ENCODE data around the gene EXTL1.

The EXTL1 gene

GRCh38 chr1:26075421-26076144 is 54.0 kb downstream of the EXTL1 start:
- no peak for DNase-seq

DNA sequence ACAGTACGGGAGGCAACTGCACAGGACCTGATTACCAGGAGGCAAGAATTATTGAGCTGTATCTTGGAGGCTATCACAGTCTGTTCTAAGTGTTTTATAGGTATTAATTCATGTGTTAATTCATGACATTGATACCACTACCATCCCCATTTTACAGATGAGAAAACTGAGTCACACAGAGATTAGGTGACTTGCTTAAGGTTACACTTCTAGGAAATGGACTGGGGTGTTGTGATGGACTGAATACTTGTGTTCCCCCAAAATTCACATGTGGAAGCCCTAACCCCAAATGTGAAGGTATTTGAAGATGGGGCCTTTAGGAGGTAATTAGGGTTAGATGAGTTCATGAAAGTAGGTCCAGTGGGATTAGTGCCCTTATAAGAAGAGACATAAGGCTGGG is 55.9 kb downstream of the EXTL1 start:
- no peak for DNase-seq

- DNase-seq: no peak
These were observed 57.0 kb downstream of the EXTL1 start for GRCh38 chr1:26078286-26079177.

DNA sequence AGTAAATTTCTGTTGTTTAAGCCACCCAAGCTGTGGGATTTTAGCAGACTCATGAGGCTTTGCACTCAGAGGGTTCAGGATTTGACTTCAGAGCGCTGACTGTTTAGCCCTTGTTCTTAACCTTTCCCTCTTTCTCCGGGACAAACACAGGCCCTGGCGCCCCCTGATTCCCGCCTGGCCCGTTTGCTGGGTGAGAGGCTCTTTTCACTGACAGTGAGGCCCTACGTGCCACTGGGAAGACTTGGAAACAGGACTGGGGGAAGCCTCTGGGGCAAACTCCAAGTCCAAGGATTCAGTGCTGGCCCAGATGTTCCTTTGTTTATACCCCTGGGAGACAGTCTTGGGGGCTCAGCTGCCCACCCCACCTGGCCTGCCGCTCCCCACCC is 57.6 kb downstream of the EXTL1 start:
- no peak for DNase-seq

DNA sequence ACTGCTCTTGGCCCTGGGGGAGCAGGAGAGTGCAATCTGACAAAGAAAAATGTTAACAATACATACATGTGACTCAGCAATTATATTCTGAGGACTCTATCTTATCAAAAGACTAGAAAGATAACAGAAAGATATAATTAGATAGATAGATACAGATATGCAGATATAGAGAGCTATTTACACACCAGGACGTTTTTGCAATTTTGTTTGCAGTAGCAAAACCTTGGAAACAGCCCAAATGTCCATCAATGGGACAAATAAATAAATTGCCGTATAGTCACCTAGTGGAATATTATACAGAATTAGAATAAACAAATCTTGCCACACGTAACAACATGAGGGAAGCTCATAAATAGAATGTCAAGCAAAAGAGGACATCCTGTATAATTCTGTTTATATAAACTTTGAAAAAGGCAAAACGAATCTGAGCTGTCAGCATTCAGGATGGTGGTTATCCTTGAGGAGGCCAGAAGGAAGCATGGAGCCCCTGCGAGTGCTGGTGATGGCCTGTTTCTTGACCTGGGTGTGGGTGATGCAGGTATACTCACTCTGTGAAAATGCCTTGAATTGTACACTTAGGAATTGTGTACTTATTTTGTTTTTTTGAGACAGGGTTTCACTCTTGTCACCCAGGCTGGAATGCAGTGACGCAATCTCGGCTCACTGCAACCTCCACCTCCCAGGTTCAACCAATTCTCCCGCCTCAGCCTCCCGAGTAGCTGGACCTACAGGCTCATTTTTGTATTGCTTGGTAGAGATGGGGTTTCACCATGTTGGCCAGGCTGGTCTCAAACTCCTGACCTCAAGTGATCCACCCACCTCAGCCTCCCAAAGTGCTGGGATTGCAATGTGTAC is 58.6 kb downstream of the EXTL1 start:
- no peak for DNase-seq

DNA sequence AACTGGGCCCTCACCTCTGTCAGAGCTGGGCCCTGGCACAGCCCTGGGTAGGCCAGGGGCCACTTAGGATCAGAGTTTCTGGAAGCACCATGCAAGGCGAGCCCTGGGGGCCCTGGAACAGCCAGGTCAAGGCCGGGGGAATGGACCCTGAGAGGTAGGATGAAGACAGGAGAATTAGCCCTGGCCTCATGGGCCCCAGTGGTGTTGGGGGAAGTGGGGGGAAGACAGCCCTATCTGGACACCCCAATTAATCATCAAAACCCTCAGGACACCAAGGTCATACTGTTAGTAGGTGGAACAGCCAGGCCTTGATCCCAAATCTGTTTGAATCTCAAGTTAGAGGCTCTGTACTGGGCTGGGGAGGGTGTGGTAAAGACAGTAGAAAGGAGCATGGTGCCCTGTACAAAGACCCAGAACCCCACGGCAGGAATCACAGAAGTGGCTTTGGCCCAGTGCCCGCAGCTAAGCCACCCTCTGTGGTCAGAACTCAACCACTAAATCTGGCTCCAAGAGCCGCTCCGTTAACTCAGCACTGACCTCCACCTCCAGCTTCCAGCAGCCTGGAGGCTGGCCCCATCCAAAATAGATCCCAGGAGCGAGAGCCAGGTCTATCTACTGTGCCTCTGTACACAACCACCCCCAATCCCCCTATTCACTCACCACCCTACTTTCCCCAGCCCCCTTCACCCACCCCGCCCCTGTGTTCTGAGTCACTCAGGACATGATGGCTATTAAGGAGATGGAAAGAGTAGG is 59.9 kb downstream of the EXTL1 start:
- DNase-seq: no peak

DNA sequence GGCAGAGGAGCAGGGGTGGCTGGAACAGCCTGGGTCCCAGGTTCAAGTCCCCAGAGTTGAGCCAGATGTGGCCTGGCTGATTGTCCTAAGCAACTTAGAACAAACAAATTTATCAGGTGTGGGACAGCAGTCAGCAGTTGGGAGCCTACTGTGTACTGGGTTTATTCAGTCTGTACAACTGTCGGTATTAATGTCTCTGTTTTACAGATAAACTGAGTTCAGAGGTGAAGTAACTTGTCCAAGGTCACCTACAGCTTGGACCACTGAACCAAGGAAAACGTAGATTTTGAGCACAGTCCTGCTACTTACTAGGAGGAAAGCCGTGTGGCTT is 60.4 kb downstream of the EXTL1 start:
- no peak for DNase-seq

GRCh38 chr1:26083208-26083607 is 61.6 kb downstream of the EXTL1 start:
- DNase-seq: no peak

DNA sequence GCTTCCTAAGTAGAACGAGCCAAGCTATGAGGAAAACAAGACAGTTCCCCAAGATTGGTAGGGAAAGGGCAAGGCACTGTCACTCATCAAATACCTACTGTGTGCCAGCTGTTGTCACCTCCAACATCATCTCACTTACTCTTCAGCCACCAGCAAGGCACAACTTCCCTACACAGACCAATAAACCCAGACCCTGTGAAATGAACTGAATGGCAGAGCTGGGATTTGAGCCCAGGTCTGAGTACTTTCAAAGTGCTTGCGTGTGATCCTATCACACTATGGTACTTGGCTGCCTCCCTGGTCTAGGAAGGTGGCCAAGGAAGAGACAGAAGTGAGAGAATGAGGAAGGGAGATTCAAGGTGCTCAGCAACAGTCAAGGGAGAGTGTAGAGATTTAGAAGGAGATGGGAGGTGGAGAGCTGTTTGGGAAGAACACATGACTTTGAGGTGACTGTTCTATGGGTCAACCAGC is 62.6 kb downstream of the EXTL1 start:
- no peak for DNase-seq

DNA sequence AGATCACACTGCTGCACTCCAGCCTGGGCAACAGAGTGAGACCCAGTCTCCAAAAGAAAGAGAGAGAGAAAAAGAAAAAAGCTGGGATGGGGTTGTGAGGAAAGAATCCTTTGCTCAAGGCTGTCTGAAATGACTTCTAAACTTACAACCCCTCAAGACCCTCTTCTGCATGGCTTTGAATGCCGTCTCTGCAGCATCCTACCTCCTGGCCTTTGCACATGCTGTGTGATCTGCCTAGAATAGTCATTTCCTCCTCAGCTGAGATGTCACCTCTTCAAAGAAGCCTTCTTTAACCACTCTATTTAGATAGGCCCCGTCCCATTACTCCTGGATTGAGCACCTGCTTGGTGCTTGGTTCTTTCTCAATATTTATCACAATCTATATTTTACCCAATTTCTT is 63.3 kb downstream of the EXTL1 start:
- no peak for DNase-seq
